Fibroblast of lung (primary cell): Measurements from ENCODE around the gene SLC17A9. TPM values are rescaled to one million over a fixed set of nuclear protein-coding genes. Genes with fewer than 3 reads are reported as not detected.

Source experiments
- DNase-seq, 2 donors: peaks; one replicate each; pipeline versions ENCODE4 v3.0.0 to v3.0.0-alpha.2; 2010; ENCODE audit warnings: low read depth in 2 of 2
- H2AFZ ChIP-seq: 2 replicates; pipeline ENCODE4 v1.5.1; 2012; ENCODE audit warnings: low read length, control low read depth, inconsistent platforms
- H3K27ac ChIP-seq: 2 replicates; pipeline ENCODE4 v1.5.1; 2011; ENCODE audit warnings: low read length, control low read depth; ENCODE audit not compliant: insufficient read depth
- H3K27me3 ChIP-seq: 2 replicates; pipeline ENCODE4 v1.5.1; 2011; ENCODE audit warnings: mild to moderate bottlenecking, low read length; ENCODE audit not compliant: control insufficient read depth, insufficient read depth
- H3K36me3 ChIP-seq: 2 replicates; pipeline ENCODE4 v1.5.1; 2011; ENCODE audit warnings: low read length; ENCODE audit not compliant: control insufficient read depth, insufficient read depth
- H3K4me1 ChIP-seq: 2 replicates; pipeline ENCODE4 v1.5.1; 2011; ENCODE audit warnings: low read length; ENCODE audit not compliant: control insufficient read depth, insufficient read depth; ENCODE audit errors: extremely low read depth
- H3K4me2 ChIP-seq: 2 replicates; pipeline ENCODE4 v1.5.1; 2011; ENCODE audit warnings: low read length, control low read depth; ENCODE audit not compliant: insufficient read depth; ENCODE audit errors: extremely low read depth
- H3K4me3 ChIP-seq, 4 experiments: fragments of 200-600 bp in 1 of 4; sonication (generic) in 1 of 4; replicated peaks in 1 of 4; 2 replicates each; pipeline ENCODE4 v1.5.1; 2011 to 2016; ENCODE audit warnings: low read length in 4 of 4, low read depth in 3 of 4, mild to moderate bottlenecking in 3 of 4, control low read depth in 2 of 4, inconsistent platforms in 1 of 4, mixed read lengths in 1 of 4; ENCODE audit not compliant: insufficient read depth in 1 of 4; ENCODE audit errors: control extremely low read depth in 1 of 4
- H3K79me2 ChIP-seq: 2 replicates; pipeline ENCODE4 v1.5.1; 2012; ENCODE audit warnings: mild to moderate bottlenecking, low read length, inconsistent platforms; ENCODE audit not compliant: control insufficient read depth, insufficient read depth
- H3K9ac ChIP-seq: 2 replicates; pipeline ENCODE4 v1.5.1; 2011; ENCODE audit warnings: mild to moderate bottlenecking, low read length, control low read depth; ENCODE audit not compliant: insufficient read depth
- H3K9me3 ChIP-seq: 2 replicates; pipeline ENCODE4 v1.5.1; 2012; ENCODE audit warnings: low read depth, low read length; ENCODE audit not compliant: control insufficient read depth, insufficient read depth
- H4K20me1 ChIP-seq: 2 replicates; pipeline ENCODE4 v1.5.1; 2011; ENCODE audit warnings: low read length; ENCODE audit not compliant: control insufficient read depth, insufficient read depth; ENCODE audit errors: extremely low read depth
- CTCF ChIP-seq, 2 donors: IDR thresholded peaks in 1 of 2; conservative IDR thresholded peaks in 1 of 2; 1 replicate in 1 of 2; 2 replicates in 1 of 2; pipeline ENCODE4 v1.5.1; 2011 to 2012; ENCODE audit warnings: low read length in 2 of 2, control low read depth in 1 of 2, inconsistent platforms in 1 of 2, low read depth in 1 of 2, mild to moderate bottlenecking in 1 of 2
- EZH2 ChIP-seq: IDR thresholded peaks from 2 replicates; pipeline ENCODE4 v1.5.1; 2012; ENCODE audit warnings: low read length, control low read depth, mild to moderate bottlenecking; ENCODE audit errors: missing control alignments
- polyA plus RNA-seq, 2 donors: library from polyadenylated mRNA; depleted of rRNA in 1 of 2; stranded (reverse) in 1 of 2; unstranded in 1 of 2; fragments of >200 nt; gene quantifications; 2 replicates each; pipeline ENCODE4 v1.2.1, GENCODE V29; 2011 to 2012; ENCODE audit warnings: missing spikeins in 1 of 2
- total RNA-seq: library from RNA; depleted of rRNA; stranded (reverse); fragments of >200 nt; gene quantifications from 2 replicates; pipeline ENCODE4 v1.2.1, GENCODE V29; 2014

Gene SLC17A9
- total and polyA plus RNA-seq, 2 donors (not counting 1 experiment from before 2014, with no cell fraction given) = 6.4 to 6.8 TPM

GRCh38 chr20:62967628-62968351 is 15.3 kb downstream of the SLC17A9 start:
- no peaks in the 10 kb centered on the region for H4K20me1 ChIP-seq
- DNase-seq = no peak
- peaks cover 1% of the 10 kb centered on the region for H3K27me3 ChIP-seq
- no peak overlapping the region for H3K4me2 ChIP-seq
- no peaks in the 10 kb centered on the region for H3K36me3 ChIP-seq
- no peak overlapping the region for H3K4me3 ChIP-seq
- H3K9me3 ChIP-seq = no peaks in the 10 kb centered on the region
- no peak overlapping the region for H3K9ac ChIP-seq
- H3K27ac ChIP-seq = no peak overlapping the region
- H3K79me2 ChIP-seq = no peaks in the 10 kb centered on the region
- TF ChIP-seq EZH2 = no peak
- TF ChIP-seq CTCF (conservative IDR thresholded peaks at IDR 0.05 in 1 of 2, IDR thresholded peaks at IDR 0.05 in 1 of 2; ENCODE audit: low read depth in 1 of 2, low read length in 2 of 2) = no peak
- no peak overlapping the region for H2AFZ ChIP-seq
- no peaks in the 10 kb centered on the region for H3K4me1 ChIP-seq

GRCh38 chr20:62968378-62969178 is 16.1 kb downstream of the SLC17A9 start:
- DNase-seq = no peak

More at GRCh38 chr20:62968378-62969178, 16.1 kb downstream of the SLC17A9 start:
- no peak overlapping the region for H3K4me2 ChIP-seq
- H3K9ac ChIP-seq = no peak overlapping the region
- H4K20me1 ChIP-seq = no peaks in the 10 kb centered on the region
- peaks cover 4% of the 10 kb centered on the region for H3K27me3 ChIP-seq
- no peaks in the 10 kb centered on the region for H3K79me2 ChIP-seq
- no peak for TF ChIP-seq EZH2
- TF ChIP-seq CTCF (conservative IDR thresholded peaks at IDR 0.05 in 1 of 2, IDR thresholded peaks at IDR 0.05 in 1 of 2; ENCODE audit: low read depth in 1 of 2, low read length in 2 of 2) = no peak
- no peak overlapping the region for H2AFZ ChIP-seq
- no peak overlapping the region for H3K27ac ChIP-seq
- no peak overlapping the region for H3K4me3 ChIP-seq
- H3K36me3 ChIP-seq = no peaks in the 10 kb centered on the region
- no peaks in the 10 kb centered on the region for H3K4me1 ChIP-seq
- no peaks in the 10 kb centered on the region for H3K9me3 ChIP-seq
